GM19455 (cell line): ENCODE measurements around the gene INSRR.

ENCODE experiments used
- ATAC-seq: cut with Tn5 transposase; IDR thresholded peaks from one replicate; pipeline ENCODE4 v1.9.1; 2021; ENCODE audit not compliant: unreplicated experiment

The INSRR gene

DNA sequence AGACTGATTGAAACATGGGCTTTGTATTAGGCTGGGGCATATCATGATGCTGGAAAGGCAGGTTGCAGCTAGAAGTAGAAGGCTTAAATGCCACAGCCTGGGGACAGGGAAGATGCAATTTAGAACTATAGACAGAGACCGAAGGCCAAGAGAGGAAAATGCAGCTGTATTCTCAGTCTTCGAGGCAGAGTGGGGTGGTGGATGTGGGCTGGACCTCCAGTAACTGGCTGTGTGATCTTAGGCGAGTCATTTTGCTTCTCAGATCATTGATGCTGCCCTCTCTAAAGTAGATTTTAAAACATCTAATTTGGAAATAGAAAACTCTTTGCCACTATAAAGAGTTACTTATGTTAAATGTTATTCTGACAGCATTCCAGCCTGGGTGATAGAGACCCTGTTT, 24.6 kb downstream of the INSRR start:
- ATAC-seq: no peak

DNA sequence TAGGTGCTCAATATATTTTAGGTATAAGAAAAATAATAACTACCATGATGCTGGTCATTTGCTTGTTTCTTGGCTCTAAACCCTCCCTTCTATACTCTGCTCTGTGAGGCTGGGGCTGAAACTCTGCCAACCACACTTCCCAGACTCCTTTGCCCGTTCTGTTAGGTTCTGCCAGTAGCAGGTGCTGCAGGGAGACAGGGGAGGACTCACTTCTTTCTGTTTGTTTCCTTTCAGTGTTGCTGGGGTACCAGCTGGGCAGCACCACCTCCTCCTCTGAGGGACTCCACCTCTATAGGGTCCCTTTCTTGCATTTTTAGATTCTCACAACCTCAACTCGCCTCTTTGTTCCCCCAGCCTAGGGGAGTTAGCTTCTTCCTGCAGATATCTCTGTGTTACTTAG, 25.3 kb downstream of the INSRR start:
- ATAC-seq: no peak

DNA sequence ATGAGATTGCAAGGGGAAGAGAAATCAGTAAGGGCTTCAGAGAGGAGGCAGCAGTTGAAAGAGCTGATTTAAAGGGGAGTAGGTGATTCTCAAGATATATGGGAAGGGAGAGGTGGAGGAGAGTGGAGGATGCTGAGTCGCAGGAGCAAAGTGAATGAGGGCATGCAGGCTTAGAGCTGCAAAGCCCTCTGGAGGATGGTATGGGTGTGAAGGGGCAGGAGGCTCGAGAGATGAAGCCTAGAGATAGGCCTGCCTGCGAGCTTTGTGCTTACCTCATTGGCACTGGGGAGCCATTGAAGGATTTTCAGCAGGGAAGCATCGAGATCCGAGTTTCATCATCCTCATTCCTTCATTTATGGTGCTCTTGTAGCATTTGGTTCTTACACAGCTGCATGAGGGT, 26.5 kb downstream of the INSRR start:
- no peak for ATAC-seq

DNA sequence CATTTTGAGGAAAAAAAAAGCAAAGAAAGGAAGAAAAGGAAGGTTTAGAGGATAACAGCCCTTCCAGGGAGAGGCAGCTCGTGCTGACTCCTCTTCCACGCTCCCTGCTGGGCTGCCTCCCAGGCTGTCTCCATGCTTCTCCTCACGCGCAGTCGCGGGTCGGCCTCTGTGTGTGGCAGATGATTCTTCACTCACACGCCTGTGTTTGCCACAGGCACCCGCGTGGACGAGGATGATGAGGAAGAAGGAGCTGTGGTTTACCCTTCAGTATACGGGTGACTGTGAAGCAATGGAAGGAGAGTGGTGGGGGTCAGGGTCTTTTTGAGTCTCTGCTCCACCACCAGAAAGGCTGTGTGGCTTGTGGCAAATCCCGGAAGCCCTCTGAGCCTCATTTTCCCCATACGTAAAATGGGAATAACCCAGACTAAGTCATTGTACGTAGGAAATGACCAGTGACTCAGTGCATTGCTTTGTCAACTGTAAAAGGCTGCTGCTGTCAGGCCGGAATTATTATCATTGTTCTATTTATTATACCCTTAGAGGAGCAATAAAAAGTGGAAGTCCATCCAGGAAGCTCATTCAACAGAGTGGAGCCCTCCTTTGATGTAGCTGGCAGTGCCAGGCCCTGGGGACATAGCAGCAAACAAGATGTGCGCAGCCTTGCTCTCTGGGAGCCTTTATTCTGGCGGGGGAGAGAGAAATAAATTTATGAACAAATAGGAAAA, 30.4 kb downstream of the INSRR start:
- ATAC-seq: no peak

DNA sequence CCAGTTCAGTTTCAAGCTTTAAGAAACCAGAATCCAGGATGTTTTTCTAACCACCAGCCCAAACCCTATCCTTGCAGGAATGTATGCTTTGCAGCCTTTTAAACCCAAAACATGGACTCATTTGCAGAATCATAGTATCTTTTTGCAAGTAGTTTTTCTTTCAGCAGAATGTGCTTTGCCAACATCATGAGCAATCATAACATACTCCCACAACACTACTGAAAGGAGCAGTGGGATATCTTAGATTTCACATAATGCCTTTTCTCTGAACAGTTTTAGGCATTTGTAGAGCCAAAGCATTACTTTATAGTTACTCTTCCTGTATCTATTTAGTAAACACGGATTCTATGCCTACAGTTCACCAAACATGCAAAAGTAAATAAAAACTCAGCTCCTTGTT, 32.3 kb downstream of the INSRR start:
- no peak for ATAC-seq

DNA sequence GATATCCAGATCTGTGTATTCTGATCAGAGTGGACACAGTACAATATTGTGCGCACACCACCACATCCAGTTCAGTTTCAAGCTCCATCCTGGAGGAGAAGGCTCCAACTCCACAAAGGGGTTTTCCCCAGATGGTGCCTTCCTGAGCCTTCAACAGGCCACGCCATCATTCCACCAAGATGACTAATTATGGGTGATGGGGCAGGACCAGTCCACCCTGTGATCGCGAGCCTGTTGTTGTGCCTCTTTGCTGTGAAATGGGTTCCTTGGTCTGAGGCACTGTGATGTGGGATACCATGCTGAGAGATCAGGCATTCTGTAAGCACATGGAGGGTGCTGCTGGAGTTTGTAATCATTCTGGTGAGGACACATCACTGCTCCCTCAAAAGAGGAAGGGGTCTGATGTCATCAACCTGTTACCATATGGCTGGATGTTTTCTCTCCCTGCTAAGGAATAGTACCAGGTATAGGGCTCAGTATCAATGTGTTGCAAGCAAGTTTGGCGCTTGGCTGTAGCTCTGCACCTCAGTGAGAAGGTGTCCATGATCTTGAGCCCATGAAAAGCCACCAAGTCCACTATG, 35.6 kb downstream of the INSRR start:
- no peak for ATAC-seq

DNA sequence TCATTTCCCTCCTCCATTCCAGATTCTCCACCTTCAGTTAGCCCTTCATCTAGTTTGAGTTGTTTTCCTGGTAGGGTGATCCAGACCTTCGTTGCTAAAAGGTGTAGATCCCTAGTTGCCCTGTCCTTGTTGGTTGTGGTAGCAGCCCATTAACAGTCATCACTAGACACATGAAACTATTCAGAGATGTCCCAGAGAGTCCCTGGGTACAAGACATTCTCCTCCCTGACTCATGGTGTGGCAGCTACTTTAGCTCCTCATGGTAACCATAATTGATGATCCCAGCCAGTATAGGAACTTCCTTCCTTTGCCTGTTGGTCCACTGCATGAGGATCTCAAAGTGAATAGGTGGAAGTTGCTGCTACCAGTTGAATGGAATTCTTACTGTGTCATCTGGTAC, 36.2 kb downstream of the INSRR start:
- no peak for ATAC-seq

DNA sequence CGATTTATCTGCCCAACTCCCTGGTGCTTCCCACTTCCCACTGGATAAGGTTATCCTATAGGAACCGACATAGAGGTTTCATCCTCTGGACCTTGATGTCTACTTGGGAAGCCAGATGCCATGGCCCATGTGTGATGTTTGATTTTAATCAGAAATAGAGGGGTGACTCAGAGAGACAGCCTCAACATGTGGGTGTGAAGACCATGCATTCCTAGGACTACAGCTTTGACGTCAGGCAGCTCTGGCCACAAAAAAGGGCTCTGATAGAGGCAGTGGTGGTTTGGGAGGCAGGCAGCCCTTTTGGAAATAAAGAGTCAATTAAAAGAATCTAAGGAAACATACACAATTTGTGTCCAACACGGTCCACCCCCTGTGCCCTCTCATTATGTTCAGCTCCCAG, 37.1 kb downstream of the INSRR start:
- ATAC-seq: no peak

DNA sequence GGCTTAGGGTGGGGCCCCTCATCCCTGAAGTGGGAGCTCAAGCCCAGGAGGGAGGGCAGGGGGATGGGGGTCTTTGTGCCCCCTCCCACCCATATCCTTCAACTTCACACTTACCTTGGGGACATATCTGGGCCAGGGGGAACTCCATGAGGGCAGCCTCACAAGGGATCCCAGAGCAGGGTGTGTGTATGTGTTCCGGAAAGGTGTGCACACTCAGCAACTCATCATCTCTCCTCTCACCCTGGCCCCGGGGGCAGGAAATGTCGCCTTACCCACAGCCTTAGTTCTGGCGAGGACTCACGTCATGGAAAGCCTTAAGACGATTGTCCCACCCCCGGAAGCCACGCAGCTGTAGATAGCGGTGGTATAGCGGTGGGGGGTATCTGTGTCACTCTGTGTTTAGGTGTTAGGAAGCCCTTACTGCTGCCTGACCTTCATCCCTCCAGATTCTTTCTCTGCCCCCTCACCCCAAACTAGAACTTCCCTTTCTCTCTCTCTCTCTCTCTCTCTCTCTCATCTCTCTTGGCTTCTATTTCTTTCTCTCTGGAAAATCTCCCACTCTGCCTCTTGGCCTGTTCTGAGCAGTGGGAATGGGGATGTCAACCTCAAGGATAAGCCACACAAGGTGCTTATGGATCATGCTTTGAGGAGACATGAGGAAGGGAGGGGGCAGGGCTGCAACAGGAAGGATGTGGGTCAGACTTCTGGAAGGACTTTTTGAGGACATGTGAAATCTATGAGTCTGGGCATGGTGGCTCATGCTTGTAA, 42.2 kb downstream of the INSRR start, which contains the start of gene SH2D2A:
TSS of gene SH2D2A (minus strand) at position 288 of the 768 bp plus-strand sequence. CDS start at position 148, 140 bp downstream.
- peak; percentile 76 for ATAC-seq

DNA sequence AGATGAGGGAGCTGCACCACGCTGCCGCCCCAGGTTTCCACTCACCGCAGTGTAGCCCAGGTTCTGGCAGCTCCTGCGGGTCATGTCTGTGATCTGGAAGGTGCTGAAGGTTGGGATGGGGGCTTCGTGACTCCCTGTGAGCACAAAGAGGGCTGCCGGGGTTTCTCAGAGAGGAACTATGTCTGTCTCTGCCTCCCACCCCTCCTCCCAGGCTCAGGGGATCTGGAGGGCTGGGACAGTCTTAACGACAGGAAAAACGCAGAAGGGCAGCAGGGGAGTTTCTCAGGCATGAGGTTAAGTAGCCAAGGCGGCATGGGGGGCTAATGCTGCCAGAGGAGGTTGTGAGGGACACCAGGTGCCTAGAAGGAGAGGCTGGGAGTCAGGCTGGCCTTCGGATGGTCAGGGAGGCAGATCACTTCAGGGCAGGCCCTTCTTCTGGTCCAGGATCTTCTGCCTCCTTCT, 42.9 kb downstream of the INSRR start:
- ATAC-seq: no peak

DNA sequence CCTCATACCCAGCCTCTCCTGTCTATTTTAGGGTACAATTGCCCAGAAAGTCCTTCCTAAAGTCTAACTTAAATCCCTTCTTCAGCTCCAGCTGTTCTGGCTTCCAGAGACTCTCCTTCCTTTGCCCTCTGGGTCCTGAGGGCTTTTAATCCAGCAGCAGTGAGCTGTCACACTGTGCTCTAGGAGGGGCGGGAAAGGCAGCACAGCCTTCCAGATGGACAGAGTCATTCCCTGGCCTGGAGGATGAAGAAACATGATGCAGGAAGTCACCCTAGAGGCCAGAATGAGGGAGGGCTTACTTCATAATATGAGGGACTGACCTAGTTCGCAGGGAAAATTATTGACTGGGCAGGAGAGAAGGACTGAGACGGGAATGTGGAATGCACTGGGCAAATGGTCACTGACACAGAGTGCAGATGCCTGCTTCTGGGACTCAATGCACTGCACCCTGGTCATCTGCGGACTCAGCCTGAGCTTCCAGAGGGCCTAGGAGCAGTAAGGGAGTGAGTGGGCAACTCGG, 43.5 kb downstream of the INSRR start:
- no peak for ATAC-seq

DNA sequence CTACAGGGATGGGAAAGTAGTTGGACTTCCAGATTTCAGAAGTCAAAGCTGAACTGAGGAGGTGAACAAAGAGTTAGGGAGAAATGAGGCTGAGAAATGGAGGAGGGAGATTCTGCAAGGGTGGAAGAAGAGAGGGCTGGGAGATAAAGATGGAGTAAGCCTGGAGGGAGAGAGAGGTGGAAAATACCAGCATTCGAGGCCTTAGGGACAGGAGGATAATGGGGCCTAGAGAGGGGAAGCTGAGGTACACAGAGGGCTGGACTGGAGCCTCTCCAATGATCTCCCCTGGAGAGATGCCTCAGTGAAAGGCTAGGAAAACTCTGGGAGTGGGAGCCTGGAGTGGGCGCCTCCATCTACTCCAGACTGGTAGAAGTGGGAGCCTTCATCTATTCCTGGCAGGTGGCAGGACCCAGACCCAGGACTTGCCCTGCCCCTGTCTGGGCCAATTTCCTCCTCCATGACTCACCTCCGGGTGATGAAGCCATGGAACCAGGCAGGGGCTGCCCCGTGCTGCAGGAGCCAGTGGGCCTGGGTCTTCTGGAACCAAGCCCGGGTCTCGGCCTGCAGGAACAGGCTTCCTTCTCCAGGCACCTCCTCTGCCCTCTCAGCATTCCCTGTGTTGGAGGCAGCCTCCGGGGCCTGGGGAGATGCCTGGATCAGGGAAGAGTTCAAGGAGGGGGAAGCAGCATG, 44.2 kb downstream of the INSRR start:
- ATAC-seq: no peak

DNA sequence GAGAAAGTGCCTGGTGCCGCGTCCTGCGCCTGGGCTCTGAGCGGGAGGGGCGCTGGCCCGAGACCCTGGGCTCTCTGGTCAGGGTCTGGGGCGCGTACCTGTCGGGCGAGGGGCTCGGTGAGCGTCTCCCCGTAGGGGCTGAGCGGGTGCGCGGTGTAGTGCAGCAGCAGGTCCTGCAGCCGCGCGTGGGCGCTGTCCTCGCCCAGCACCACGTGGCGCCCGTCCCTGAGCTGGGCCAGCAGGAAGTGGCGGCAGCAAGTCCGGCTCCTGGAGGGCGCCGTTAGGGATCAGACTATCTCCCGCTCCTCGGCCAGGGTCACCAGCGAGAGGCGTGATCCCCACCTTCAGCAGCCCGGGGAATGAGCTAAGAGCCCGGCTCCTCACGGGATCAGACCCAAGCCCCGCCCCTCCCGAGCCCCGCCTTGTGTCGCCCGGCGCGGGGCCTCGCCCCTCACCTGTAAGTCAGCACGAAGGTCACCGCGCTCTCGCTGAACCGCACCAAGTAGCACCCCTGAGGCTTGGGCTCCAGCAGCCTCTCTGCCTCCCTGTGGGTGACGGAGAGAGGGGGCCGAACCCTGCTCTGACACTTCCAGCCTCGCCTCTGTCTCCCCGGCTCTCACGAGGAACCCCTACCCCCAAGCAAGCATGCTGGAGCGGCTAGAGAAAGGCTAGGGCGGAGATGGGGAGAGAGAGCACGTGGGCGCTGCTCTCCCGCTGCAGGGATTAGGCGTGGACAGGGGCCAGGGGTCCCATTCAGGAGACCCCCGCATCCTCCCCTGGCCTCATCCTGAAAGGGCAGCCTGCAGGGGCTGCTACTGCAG, 45.0 kb downstream of the INSRR start:
- no peak for ATAC-seq

DNA sequence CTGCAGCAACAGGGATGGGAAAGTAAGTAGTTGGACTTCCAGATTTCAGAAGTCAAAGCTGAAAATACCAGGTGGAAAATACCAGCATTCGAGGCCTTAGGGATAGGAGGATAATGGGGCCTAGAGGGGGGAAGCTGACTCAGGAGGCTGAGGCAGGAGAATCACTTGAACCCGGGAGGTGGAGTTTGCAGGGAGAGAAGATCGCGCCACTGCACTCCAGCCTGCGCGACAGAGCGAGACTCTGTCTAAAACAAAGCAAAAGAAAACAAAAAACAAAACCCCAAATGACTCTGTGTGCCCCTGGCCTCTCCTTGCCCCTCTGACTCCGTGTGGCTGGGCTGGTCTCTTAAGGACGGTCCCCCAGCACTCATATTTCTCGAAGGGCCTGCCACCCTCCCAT, 45.6 kb downstream of the INSRR start:
- ATAC-seq: no peak

DNA sequence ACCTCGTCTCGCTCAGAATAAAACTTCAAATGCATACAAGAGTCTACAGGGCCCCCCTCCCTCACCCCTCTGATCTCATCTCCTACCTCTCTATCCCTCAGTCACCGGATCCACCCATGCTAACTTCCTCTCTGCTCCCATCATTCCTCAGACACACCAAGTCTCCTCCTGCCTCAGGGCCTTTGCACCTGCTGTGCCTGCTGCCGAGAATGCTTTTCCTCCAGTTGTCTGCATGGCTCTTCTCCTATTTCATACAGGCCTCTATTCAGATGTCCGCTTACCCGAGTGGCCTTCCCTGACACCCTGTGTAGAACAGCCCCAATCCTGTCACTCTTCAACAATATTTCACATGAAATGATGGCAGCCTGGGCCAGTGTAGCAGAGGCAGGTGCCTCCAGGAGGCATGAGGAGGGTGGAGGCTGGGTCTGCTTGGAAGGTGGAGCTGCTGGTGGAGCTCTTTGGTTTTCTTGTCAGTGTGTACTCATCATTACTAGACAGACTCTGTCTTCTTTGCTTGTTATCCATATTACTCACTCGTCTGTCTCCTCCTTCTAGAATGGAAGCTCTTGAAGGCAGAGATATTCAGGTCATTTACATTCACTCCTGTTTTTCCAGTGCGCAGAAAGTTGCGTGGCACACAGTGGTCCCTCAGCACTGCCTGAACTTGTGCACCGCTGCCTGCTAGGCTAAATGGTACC, 46.5 kb downstream of the INSRR start:
- no peak for ATAC-seq

DNA sequence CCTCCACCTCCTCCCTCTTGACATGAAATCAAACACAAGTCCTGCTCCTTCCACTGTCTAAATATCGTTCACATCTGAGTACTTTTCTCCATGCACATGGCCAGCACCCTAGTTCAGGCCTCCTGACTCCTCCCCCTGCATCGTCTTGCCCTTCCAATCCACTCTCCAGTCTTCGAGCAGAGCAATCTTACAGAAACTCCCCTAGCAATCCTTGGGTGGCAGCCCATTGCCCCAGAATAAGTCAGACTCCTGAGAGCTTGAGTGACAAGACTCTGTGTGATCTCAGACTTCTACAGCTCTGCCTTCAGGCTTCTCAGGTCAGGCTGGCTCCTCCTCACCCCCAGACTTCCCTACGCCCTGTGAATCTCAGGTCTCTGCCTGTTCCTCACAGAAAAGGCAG, 47.7 kb downstream of the INSRR start:
- ATAC-seq: no peak

DNA sequence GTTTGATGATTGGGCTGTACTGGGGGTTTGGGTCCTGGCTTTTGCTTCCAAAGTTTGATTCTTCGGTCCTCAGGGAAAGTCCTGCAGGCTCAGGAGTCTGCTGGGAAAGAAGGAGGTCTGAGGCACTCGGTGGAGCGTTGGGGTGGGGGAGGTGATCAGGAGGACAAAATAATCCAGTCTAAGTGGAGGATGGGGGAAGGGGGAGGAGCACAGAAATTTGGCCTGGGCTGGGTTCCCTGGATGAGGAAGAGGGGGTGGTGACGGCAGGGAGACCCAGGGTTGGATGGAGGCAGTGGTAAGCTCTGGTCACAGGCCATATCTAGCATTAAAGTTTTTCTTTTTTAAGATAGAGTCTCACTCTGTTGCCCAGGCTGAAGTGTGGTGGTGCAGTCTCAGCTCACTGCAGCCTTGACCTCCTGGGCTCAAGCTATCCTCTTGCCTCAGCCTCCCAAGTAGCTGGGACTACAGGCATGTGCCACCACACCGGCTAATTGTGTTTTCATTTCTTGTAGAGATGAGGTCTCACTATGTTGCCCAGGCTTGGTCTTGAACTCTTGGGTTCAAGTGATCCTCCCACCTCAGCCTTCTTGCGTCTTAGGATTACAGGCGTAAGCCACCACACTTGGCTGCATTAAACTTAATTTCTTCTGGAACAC, 49.1 kb downstream of the INSRR start:
- no peak for ATAC-seq

DNA sequence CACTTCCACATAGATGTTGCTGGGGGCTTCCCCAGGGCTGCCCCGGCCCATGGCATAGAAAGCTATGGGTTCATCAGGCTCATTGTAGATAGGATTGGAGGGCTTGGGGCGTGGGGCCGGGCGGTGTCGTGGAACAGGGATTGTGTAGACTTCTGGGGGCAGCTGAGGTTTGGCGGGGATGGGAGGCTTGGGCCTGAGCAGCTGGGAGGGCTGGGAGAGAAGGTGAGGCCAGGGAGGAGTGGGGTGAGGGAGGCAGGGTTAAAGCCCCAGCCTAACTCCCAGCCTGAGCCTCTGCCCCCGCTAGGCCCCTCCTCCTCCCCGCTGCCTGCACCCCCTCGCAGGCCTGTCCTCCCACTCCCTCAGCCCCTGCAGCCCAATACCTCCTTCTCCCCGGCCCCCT, 49.6 kb downstream of the INSRR start:
- ATAC-seq: no peak
